Activated CD4-positive, alpha-beta T cell treated with anti-CD3 and anti-CD28 coated beads for 4 hours (primary cell): ENCODE data around the gene CENPQ.

Source experiments
- DNase-seq, 2 donors: peaks; one replicate each; pipeline ENCODE4 v3.0.0-alpha.2; 2020

CENPQ gene

DNA sequence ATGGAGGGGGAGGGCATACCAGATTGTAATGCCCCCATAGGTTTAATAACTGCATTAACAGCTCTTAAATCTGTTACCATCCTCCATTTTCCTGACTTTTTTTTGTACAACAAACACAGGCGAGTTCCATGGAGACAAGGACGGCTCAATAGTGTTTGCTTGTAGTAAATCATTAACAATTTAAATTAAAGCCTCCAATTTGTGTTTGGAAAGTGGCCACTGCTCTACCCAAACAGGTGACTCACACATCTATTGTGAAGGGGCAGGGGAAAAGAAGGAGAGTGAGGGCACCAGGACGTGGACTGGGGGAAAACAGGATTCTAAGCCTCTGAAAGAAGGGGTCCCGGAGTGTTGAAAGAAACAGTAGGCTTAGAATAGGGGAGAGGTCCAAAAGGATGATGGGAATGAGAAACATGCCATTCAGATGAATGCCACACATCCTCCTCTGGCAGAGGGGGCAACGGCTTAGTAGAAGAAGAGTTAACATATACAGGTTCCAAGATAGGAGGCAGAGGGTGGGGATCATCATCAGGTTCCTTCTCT, 43.5 kb downstream of the CENPQ start:
- no peak for DNase-seq

DNA sequence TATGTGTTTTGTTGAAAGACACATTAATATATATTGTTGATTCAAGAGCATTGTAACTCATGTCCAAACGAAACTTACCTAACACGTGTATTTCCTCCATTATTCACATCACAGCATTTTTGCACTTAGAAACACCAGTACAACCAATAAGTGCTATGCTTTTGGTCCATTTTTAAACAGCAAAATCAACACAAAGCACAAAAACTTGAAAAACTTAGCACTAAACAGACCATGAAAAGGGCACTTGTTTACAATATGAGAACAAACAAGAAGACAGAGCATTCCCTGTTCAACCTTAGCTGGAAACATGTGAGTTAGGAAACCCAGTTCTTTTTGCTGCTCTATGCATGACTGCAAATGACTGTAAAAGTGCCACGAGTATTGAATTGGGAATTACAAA, 46.2 kb downstream of the CENPQ start:
- no peak for DNase-seq

DNA sequence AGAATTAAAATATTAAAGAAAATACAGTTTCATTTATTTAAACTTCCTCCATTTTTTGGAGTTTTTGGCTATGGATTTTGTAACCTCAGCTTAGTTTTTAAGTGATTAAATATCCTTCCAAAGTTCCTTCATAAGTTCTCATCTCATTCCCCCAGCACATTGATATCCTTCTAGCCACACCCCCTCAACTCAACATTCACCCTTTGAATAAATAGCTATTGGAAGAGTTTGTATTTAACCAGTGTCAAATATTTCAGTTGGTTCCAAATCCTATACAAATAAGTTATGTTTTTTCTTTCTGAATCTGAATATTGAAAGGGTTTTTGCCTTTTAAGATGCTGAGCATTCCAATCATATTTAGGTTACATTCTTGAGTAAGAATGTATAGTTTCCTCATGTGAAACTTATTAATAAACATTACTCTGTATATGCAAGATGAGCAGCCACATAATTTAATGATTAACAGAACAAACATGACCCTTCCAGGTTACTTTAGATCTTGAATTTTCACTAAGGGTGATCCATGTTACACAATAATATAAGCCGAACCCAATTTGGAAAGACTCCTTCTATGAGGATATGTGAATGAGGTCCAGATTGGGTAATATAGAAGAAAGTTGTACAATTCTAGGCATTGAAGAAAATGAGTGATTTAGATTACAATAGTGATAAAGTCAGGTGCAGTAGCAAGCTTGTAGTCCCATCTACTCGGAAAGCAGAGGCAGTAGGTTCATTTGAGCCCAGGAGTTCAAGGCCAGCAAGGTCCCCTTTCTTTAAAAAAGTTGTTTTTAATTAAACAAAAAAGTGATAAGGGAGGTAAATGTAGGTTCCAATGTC, 50.2 kb downstream of the CENPQ start:
- no peak for DNase-seq

DNA sequence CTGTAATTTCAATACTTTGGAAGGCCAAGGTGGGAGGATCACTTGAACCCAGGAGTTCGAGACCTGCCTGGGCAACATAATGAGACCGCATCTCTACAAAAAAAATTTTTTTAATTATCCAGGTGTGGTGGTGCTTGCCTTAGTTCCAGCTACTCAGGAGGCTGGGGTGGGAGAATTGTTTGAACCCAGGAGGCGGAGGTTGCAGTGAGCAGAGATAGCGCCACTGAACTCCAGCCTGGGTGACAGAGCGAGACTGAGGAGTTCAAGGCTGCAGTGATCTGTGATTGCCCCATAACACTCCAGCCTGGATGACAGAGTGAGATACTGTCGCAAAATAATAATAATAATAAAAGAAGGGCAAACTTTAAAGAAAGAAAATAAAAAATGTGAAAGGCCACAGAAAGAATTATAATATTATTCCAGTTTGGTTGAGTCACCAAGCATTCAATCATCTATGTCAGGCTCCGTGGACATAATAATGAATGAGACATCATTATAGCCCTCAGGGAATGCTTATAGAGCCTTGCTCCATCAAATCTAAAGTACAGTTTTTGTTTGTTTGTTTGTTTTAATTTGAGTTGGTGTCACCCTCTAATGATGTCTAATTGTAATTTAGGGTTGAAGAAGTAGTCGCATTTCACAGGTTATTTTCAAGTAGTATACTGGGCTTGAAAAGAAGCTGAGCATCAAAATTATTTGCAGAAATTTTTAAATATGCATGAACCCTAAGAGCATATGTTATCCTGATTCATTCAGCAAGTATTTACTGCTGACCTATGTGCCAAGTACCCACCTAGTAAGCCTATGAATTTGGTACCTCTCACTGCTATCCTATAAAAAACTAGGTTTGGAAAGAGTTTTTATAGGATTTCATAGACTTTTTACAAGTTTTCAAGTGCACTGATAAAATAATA, 51.7 kb downstream of the CENPQ start:
- no peak for DNase-seq

DNA sequence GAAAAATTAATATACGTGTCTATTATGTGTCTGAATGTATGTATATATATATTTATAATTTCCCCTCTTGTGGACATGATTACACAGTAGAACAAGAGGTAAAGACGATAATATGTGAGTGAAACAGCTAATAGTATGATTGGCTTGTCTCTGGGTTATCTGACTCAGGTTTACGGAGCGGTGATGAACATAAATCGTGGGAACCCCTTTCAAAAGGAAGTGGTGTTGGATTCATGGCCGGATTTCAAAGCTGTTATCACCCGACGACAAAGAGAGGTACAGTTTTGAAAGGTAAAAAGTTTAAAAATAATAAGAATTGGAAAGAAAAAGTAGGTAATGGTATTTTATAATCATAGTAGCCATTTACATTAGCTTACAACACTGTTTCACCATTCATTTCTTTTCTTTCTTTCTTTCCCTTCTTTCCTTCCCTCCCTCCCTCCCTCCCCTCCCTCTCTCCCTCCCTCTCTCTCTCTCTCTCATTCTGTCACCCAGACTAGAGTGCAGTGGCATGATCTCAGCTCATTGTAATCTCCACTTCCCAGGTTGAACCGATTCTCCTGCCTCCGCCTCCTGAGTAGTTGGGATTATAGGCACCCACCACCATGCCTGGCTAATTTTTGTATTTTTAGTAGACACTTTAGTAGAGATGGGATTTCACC, 52.4 kb downstream of the CENPQ start:
- DNase-seq = no peak

DNA sequence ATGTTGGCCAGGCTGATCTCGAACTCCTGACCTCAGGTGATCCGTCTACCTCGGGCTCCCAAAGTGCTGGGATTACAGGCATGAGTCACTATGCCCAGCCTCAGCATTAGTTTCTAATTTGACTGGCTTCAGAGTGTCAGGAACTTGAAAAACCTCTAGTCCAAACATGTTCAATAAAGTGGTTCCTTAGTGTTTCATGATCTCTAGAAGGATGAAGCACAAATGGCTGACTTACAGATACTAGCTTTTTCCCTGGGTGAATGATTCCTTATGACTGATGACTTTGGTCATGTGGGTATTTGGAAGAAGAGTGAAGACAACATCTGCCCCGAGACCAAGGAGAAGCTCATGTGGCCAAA, 53.0 kb downstream of the CENPQ start:
- DNase-seq = no peak

DNA sequence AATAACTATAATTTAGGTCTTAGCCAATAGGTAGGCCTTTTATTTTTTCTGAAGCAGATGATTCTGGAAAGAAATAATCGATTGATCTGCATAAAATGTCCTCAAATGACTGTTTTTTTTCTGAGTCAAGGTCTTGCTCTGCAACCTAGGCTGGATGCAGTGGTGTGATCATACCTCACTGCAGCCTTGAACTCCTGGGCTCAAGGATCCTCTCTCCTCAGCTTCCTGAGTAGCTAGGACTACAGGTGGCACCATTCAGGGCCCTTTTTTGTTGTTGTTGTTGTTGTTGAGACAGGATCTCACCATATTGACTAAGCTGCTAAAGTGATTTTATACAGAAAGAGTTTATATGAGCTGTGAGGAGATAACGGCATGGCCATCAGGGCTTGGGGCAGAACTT, 54.7 kb downstream of the CENPQ start:
- DNase-seq = no peak

DNA sequence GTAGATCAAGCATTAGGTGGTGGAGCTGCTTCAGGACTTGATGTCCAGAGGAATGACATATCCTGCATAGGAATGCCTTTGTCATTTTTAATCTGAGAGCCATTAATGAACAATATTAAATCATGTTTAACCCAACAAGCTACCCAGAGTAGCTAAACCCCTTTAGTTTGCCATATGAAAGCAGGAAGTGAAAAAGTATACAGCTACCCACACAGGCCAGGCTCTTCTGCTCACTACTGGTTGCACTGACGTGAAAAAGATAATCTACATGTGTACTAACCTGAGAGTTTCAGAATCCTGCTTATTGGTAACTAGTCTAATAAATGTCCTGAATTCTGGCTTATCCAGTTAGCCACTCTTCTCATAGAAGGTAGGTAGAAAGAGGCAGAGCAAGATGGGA, 56.5 kb downstream of the CENPQ start:
- DNase-seq = no peak

DNA sequence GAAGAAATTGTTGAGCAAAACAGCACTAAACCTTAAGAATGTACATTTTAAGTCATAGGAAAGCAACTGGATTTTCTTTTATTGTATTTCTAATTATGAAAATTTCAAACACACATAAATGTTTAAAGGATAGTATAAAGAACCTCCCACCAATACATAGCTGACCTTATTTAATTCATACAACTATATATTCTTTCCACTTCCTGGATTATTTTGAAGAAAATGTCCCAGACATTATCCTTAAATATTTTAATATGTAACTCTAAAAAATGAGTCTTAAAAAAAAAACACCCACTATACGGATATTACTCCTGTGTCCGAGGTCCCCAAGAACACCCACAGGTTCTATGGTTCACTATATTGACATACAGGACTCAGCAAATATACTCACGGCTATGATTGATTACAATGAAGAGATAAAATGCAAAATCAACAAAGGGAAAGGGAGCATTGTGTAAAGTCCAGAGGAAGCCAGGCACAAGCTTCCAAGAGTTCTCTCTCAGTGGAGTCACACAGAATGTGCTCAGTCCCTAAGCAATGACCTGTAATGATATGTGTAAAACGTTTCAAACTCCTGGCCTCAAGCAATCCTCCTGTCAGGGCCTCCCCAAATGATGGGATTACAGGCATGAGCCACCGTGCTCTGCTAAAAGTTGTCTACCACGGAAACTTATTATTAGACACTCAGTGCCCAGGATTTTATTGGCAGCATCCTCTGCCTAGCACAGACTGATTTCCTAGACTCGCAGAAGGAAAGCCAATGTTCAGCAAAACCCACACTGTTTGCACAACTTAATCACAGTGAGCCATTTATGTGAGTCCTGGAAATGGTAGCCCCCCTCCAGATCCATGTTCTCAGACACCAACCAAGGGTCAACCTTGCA, 59.8 kb downstream of the CENPQ start:
- no peak for DNase-seq

DNA sequence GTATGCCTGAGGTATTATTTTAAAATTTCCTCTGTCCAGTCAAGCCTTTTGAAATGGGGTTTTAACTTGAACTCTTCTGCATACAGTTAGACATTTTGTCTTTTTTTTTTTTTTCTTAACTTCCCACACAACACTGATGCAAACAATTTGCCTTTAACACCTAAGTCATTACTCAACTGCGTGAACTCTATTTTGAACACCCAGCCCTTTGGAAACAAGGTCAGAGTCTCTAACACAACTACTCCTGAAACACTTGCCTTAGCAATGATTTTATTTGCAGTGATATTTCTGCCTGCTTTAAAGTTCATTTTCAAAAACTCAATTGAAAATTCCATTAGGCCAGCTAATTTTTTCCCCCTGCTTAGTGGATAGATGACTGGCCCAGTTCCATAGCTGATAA, 60.7 kb downstream of the CENPQ start:
- no peak for DNase-seq

DNA sequence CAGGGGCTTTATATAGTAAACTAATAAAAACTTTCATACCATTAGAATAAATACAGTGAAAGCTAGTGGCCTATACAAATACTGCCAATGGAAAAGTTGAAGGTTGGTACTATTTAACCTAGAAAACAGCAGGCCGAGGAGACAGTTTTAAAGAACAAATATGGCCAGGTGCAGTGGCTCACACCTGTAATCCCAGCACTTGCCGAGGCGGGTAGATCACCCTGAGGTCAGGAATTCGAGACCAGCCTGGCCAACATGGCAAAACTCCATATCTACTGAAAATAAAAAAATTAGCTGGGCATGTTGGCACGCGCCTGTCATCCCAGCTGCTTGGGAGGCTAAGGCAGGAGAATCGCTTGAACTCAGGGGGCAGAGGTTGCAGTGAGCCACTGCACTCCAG, 61.4 kb downstream of the CENPQ start:
- no peak for DNase-seq

DNA sequence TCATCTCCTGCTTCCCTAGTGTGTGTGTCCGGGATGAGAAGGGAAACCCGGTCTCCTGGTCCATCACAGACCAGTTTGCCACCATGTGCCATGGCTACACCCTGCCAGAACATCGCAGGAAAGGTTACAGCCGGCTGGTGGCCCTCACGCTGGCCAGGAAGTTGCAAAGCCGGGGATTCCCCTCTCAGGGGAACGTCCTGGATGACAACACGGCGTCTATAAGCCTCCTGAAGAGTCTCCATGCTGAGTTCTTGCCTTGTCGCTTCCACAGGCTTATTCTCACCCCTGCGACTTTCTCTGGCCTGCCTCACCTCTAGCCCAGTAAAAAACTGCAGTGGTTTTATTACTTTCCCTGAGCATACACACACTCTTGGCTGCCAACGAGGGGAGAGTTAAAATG, 63.4 kb downstream of the CENPQ start:
- no peak for DNase-seq

DNA sequence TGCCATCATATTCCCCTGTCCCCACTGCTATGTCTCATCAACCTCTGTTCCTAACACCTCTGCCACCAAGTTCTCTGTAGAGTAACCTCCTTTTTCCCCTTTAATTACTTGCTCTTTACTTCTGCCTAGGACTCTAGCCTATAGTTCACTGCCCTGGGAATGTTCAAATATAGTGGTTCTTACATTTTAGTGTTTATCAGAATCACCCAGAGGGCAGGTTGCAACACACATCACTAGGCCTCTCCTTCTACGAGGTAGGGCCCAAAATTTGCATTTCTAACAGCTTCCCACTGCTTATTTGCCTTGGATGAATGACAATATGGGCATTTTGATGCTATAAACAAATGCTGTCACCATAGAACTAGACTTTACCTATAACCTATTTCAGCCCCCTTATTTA, 64.2 kb downstream of the CENPQ start:
- no peak for DNase-seq

DNA sequence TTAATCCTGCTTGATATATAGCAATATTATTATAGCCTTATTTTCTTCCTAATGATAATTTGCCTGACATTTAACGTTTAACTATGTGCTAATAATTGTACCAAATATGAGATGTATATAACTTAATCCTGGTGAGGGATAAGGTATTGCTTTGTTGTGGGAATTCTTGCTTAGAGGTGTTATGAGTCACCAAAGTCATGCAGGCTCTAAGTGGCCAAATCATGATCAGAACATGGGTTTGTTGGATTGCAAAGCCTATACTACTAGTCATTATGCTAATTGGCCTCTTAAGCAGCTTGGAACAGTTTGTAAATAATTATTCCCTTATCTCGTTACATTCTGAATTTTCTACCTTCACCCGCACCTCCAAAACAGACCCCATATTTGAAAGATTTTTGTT, 65.4 kb downstream of the CENPQ start:
- DNase-seq = no peak

DNA sequence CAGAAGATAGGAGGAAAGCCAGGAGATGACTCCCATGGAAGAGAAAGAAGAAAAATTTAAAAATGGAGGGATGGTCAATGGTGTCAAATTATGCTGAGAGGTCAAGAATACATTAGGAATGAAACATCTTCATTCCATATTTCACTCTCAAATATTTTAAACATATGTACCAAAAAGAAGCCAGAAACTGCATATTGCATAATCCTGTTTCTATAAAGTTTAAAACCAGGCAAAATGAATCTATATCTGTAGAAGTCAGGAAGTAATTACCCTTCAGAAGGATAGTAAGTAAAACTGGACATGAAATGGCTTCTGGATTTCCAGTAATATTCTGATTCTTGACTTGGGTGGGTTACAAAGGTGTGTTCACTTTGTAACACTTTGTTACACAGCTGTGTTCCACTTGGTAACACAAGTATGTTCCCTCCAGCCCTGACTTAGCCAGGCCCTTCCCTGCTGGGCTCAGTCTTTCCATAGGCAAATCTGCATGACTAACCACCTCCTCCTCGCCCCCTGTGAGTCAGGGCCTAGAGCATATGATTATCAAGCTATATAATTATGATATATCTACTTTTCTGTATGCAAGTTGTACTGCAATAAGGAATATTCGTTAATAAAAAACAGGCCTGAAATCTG, 67.1 kb downstream of the CENPQ start:
- DNase-seq = no peak

DNA sequence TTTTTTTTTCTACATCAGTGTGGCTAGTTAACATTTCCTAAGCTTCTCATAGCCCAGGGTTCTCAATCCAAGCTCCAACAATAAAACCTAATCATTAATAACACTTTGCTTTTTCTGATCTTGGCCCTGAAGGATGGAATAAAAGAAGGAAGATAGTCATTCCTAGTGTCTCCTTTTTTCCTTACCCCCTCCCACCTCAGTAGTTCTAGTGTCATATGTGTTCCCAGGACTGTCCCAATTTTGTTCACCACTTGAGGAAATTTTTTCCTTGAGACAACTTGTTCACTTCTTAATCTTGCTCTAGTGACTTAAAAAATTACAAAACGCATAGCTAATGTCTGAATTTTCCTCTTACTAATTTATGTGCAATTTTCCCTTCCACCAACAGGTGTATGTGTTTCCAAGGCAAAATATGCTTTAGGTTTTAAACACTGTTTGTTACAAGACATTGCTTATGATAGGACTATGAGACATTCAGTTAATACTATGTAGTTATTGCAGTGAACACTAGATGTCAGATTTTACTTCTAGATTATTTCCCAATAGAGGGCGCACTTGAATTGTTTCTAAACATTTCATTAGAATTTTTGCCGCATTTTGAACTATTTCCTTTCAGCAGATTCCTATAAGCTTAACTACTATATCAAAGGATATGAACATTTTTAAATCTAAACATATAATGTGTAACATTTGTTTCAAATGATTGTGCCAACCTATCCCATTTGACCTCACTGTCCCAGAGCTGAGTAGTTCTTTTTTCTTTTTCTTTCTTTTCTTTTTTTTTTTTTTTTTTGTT, 68.8 kb downstream of the CENPQ start:
- DNase-seq = no peak

DNA sequence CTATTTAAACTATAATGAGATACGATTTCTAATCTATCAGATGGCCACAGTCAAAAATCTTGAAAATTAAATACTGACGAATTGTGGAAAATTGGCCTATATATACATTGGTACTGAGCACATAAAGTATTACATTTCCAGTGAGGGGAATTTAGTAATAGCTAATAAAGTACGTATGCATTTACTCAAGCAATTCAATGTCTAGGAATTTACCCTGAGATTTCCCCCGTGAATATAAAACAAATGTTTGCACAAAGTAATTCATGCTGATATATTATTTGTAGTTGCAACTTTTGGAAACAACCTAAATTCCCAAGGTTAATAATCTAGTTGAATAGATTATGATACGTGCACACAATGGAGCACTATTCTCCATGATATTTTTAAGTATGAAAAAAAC, 72.6 kb downstream of the CENPQ start:
- DNase-seq = no peak

DNA sequence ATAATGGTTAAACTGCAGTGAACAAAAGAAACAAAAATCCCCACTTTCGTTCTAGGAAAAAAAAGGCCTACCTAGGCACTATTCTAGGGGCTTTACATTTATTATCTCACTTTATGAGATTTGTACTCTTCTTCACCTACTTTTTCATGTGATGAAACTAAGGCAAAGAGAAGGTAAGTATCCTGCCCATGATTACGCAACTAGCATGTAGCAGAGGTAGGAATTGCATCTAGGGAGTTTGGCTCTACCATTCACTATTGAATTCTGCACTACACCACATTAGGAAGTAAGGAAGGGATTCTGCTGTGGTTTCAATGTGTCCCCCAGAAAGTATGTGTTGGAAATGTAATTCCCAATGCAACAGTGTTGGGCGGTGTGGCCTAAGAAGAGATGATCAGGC, 75.9 kb downstream of the CENPQ start:
- no peak for DNase-seq

DNA sequence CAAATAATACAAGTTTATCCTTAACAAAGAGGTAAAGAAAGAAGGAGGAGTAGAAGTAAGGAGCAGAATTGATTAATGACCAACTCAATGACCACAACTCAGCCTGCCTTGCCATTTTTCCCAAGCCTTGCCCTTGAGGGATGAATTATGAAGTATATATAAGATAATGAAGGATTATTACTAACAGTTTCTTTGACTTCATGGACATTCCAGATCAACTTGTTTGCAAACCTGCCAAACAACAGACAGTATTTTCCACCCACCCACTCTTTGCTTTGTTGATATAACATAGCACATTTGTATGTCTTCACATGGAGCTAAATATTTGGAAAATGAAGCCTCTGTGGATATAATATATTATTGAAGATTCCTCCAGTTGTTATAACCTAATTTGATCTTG, 77.4 kb downstream of the CENPQ start:
- DNase-seq = no peak

DNA sequence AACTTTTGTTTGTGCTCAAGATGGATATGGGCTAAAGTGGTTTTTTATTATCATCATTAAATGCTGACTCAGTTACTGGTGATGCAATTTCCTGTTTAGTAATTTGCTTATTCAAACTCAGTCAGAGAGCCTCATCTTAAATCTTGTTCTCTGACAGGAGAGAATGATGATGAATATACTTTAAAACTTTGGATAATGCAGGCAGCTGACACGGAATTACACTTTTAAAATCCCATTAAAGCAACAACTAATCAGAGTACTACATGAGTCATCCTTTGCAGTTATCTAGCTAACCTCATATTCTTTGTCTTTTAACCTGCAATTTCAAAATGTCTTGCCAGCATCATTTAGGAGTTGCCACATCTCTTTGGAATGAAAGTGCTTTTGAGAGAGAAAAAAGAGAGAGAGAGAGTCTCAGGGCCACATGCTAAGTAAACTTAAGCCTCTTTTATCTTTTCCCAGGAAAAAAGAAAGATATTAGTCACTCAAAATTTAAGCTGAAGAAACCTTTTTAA, 78.1 kb downstream of the CENPQ start:
- no peak for DNase-seq

DNA sequence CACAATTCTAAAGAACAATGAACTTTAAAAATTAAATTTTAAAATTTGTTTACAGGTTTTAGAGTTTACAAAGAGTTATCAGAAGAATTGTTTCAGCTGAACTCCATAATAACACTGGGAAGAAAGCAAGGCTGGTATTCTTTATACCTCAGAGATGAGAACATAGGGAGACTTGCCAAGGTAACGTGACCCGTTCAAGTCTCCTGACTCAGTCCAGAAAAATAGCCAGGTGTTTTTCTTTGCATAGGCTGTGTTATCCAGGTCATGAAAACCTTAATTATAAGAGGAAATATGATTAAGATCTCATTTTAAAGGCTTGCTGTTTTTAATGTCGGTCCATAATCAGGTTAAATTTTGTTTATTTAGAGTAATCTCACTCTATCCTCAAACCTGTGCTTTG, 78.8 kb downstream of the CENPQ start:
- DNase-seq = no peak
